Measurements from ENCODE around the gene FBLN1. TPM values are rescaled to one million over a fixed set of nuclear protein-coding genes. Genes with fewer than 3 reads are reported as not detected.
A peak's percentile ranks its signal among the peaks of the same experiment; 100 is the strongest.
"Not testable (repeated sequence)": the region's sequence is repeated elsewhere in the genome, so short reads cannot be mapped to it uniquely, and the experiment has no call there.

FBLN1 gene
- total RNA-seq, 2 donors from 2014 or later: 0.32 to 0.65 TPM

DNA sequence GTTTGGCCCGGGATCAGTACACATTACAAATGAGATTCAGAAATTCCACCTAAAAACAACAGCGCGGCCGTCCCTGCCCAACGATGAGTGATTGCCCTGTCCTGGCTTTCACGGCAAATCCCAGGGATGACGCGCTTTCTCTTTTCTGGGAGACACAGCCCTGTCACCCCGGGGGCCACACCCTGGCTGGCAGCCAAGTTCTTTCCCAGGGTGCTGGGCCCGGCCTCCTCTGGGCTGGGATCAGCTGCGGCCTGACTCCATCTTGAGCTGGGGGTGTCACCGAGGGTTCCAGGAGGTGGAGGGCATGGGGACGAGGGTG, 82.7 kb downstream of the FBLN1 start:
- H3K9me3 Mint-ChIP-seq: no peaks in the 10 kb centered on the region
- peaks cover 9% of the 10 kb centered on the region for H3K4me1 Mint-ChIP-seq
- H3K27ac Mint-ChIP-seq: no peak overlapping the region
- no peak overlapping the region for H3K4me3 Mint-ChIP-seq
- no peaks in the 10 kb centered on the region for H3K36me3 Mint-ChIP-seq (ENCODE audit: low read depth)
- no peak for ATAC-seq (replicated peaks)
- H3K27me3 Mint-ChIP-seq: peaks cover 6% of the 10 kb centered on the region

GRCh38 chr22:45585946-45586540, 83.4 kb downstream of the FBLN1 start:
- peaks cover 6% of the 10 kb centered on the region for H3K27me3 Mint-ChIP-seq
- H3K9me3 Mint-ChIP-seq: no peaks in the 10 kb centered on the region
- no peaks in the 10 kb centered on the region for H3K36me3 Mint-ChIP-seq (ENCODE audit: low read depth)

DNA sequence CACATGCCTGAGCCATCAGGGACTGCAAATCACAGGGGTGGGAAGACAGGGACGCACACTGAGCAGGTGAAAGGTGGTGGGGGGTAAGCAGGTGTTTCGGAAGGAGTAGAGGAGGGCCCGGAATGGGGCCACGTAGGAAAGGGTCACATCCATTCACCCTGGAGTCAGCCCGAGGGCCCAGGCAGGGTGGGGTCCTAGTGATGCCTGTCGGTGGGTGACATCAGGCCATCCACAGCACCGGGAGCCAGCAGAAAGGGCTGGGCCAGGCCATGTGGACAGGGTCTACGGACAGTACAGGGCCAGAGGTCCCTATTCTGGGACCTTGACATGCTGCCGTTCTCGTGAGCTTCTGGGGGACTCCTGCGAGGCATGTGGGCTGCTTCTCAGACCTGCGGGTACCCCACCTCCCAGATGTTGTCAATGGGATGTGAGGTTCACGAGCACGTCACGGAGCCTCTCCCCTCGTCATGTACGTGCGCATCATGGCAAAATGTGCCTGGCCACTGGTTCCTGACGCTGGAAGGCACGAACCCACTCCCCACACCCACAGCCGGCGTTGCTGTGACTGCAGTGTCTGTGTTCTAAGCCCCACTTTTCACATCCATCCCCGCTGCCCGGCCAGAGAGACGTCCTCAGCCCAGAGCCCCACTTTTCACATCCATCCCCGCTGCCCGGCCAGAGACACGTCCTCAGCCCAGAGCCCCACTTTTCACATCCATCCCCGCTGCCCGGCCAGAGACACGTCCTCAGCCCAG, 84.1 kb downstream of the FBLN1 start:
- Mint-ChIP-seq H3K4me1 (peaks cover 9% of the 10 kb centered on the region), H3K36me3 (ENCODE audit: low read depth) (no peaks in the 10 kb centered on the region), H3K9me3 (no peaks in the 10 kb centered on the region), H3K27ac (no peak overlapping the region), H3K4me3 (no peak overlapping the region), H3K27me3 (peaks cover 6% of the 10 kb centered on the region)
- no peak for ATAC-seq (replicated peaks)

More at GRCh38 chr22:45585946-45586540, 83.4 kb downstream of the FBLN1 start:
- Mint-ChIP-seq H3K4me3 (no peak overlapping the region), H3K27ac (no peak overlapping the region), H3K4me1 (peaks cover 9% of the 10 kb centered on the region)
- no peak for ATAC-seq (replicated peaks)

- H3K4me3 Mint-ChIP-seq: no peak overlapping the region
- no peak for ATAC-seq (replicated peaks)
- H3K27me3 Mint-ChIP-seq: peaks cover 6% of the 10 kb centered on the region
- H3K4me1 Mint-ChIP-seq: peaks cover 4% of the 10 kb centered on the region
- no peak overlapping the region for H3K27ac Mint-ChIP-seq
- no peaks in the 10 kb centered on the region for H3K9me3 Mint-ChIP-seq
- H3K36me3 Mint-ChIP-seq (ENCODE audit: low read depth): no peaks in the 10 kb centered on the region
Observed at GRCh38 chr22:45587638-45588505, 85.2 kb downstream of the FBLN1 start.

DNA sequence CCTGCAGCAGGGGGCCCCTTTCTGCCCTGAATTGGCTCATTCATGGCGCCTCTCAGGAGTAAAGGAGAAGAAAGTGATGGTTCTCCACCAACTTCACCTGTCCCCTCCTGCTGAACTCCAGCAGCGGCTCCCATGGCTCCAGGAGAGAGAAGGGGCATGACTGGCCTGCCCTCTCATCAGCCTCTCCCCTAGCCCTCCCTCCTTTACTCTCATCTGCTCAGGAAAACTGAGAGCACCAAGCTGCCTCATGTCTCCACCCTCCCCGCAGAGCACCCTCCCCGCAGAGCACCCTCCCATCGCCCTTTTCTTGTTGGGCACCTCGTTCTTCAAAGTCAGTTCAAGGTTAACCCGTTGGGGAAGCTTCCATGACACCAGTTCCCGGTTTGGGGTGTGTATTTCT, 86.9 kb downstream of the FBLN1 start:
- Mint-ChIP-seq H3K27me3 (peaks cover 7% of the 10 kb centered on the region), H3K27ac (no peak overlapping the region), H3K4me3 (no peak overlapping the region), H3K4me1 (no peaks in the 10 kb centered on the region), H3K36me3 (ENCODE audit: low read depth) (no peaks in the 10 kb centered on the region), H3K9me3 (no peaks in the 10 kb centered on the region)
- no peak for ATAC-seq (replicated peaks)

- Mint-ChIP-seq H3K9me3 (no peaks in the 10 kb centered on the region), H3K4me1 (no peaks in the 10 kb centered on the region), H3K27ac (no peak overlapping the region), H3K36me3 (ENCODE audit: low read depth) (no peaks in the 10 kb centered on the region), H3K4me3 (no peak overlapping the region), H3K27me3 (peaks cover 8% of the 10 kb centered on the region)
- no peak for ATAC-seq (replicated peaks)
Observed at GRCh38 chr22:45590262-45590661, 87.6 kb downstream of the FBLN1 start.

DNA sequence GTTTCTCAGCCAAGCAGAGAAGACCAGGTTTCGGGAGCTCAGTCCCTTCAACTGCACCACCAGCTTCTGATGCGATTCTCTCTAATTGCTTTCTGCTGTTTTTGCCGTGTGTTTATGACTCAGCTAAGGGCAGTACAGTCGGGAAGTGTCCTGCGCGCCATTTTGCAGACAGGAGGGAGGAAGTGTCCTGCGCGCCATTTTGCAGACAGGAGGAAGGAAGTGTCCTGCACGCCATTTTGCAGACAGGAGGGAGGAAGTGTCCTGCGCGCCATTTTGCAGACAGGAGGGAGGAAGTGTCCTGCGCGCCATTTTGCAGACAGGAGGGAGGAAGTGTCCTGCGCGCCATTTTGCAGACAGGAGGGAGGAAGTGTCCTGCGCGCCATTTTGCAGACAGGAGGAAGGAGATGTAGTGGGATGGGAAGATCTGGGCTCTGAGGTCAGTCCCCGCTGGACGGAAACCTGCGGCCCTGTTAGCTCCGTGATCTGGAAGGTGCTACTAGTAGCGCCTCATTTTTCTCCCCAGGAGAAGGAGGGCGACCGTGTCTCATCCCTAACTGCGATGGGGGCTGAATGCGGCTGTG, 89.0 kb downstream of the FBLN1 start:
- not testable (repeated sequence) for H3K4me3 Mint-ChIP-seq; H3K9me3 Mint-ChIP-seq; H3K36me3 Mint-ChIP-seq (ENCODE audit: low read depth); H3K4me1 Mint-ChIP-seq; ATAC-seq (replicated peaks); H3K27ac Mint-ChIP-seq; H3K27me3 Mint-ChIP-seq

GRCh38 chr22:45594123-45594941, 91.6 kb downstream of the FBLN1 start:
- H3K4me1 Mint-ChIP-seq: no peaks in the 10 kb centered on the region
- ATAC-seq (replicated peaks): peak; percentile 82

GRCh38 chr22:45597460-45598192, 94.9 kb downstream of the FBLN1 start:
- H3K27me3 Mint-ChIP-seq: peaks cover 3% of the 10 kb centered on the region
- ATAC-seq (replicated peaks): no peak
- H3K36me3 Mint-ChIP-seq (ENCODE audit: low read depth): no peaks in the 10 kb centered on the region
- no peak overlapping the region for H3K4me3 Mint-ChIP-seq
- no peaks in the 10 kb centered on the region for H3K9me3 Mint-ChIP-seq
- peaks cover 4% of the 10 kb centered on the region for H3K4me1 Mint-ChIP-seq
- H3K27ac Mint-ChIP-seq: no peak overlapping the region

More at GRCh38 chr22:45594123-45594941, 91.6 kb downstream of the FBLN1 start:
- H3K27ac Mint-ChIP-seq: no peak overlapping the region
- no peaks in the 10 kb centered on the region for H3K9me3 Mint-ChIP-seq
- H3K4me3 Mint-ChIP-seq: no peak overlapping the region
- H3K27me3 Mint-ChIP-seq: peaks cover 3% of the 10 kb centered on the region
- no peaks in the 10 kb centered on the region for H3K36me3 Mint-ChIP-seq (ENCODE audit: low read depth)

- Mint-ChIP-seq H3K36me3 (ENCODE audit: low read depth) (no peaks in the 10 kb centered on the region), H3K4me3 (no peak overlapping the region), H3K9me3 (no peaks in the 10 kb centered on the region), H3K27ac (no peak overlapping the region), H3K27me3 (peaks cover 3% of the 10 kb centered on the region), H3K4me1 (peaks cover 4% of the 10 kb centered on the region)
- no peak for ATAC-seq (replicated peaks)
Observed at GRCh38 chr22:45598596-45599217, 96.0 kb downstream of the FBLN1 start.

DNA sequence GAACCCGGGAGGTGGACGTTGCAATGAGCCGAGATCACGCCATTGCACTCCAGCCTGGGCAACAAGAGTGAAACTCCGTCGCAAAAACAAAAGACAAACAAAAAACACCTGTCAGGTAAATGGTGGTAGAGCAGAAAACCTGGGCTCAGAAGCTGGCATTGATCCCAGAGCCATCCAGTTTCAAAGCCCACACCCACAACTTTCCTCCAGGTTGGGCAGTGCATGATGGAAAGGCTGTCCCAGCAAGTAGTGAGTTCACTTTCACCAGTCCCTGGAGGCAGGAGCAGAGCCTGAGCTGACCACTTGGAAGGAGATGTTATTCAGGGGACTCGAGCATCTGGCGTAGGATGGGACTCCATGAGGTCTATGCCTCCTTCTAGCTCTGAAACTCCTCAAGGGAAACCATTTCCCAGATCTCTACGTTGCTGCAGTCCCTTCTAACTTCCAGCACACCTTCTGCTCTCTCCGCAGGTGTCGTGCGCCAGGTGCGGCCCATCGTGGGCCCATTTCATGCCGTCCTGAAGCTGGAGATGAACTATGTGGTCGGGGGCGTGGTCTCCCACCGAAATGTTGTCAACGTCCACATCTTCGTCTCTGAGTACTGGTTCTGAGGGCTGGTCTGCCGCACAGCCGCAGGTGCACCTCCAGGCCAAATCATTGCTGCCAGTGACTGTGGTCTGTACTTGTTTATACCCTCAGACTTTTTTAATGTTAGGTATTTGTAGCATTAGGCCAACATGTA, 97.3 kb downstream of the FBLN1 start:
- ATAC-seq (replicated peaks): no peak
- Mint-ChIP-seq H3K9me3 (no peaks in the 10 kb centered on the region), H3K4me3 (no peak overlapping the region), H3K36me3 (ENCODE audit: low read depth) (no peaks in the 10 kb centered on the region), H3K27ac (no peak overlapping the region), H3K27me3 (no peaks in the 10 kb centered on the region), H3K4me1 (peaks cover 4% of the 10 kb centered on the region)

DNA sequence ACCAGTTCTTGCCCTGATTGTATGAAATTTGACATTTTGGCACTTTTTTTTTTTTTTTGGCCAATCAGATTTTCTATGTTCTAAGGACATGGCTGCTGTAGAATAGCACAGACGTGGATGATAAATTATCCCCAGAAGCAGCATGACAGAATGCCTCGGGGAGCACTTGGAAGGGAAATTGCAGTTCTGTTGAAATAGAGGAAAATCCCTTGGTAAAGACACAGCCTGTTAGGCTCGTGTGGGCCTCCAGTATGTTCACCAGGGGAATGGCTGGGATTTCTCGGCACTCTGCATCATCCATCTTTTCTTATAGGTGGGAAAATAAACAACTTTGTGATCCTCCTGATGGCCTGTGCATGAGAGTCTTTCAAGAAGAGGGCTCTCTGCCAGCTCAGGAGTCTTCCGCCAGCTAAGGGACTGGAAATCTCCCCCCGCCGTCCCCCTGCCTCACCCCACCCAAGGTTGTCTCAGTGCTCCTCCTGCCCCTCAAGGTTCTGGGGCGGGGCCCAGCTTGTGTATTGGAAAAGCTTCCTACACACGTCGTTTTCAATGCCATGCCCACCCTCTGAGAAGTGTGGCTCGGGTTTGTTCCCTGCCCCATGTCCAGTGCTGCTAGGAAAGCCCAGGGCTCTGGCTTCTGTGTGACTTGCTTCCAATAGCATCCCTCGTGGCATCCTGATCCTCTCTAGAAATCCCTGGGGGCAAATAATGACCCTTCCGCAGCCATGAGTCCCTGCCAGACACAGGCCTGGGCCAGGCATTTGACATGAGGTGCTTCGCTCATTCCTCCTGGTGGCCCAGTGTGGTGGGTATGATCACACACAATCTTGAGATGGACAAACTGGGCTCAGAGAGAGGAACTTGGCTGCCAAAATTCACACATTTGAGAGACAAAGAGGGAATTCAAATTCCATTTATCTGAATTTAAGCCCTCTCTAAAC, 98.4 kb downstream of the FBLN1 start:
- peaks cover 4% of the 10 kb centered on the region for H3K4me1 Mint-ChIP-seq
- H3K27ac Mint-ChIP-seq: no peak overlapping the region
- no peak overlapping the region for H3K4me3 Mint-ChIP-seq
- ATAC-seq (replicated peaks): no peak
- no peaks in the 10 kb centered on the region for H3K36me3 Mint-ChIP-seq (ENCODE audit: low read depth)
- no peaks in the 10 kb centered on the region for H3K27me3 Mint-ChIP-seq
- no peaks in the 10 kb centered on the region for H3K9me3 Mint-ChIP-seq

Data from activated T-helper 17 cell treated with anti-CD3 and anti-CD28 coated beads, Interleukin-2, amount 50 U/mL, for 72 hours (primary cell).